Caki2 (cell line): ENCODE data around the gene POLR3E. TPM values are rescaled to one million over a fixed set of nuclear protein-coding genes. Genes with fewer than 3 reads are reported as not detected.
A peak's percentile ranks its signal among the peaks of the same experiment; 100 is the strongest.
"Not testable (repeated sequence)": the region's sequence is repeated elsewhere in the genome, so short reads cannot be mapped to it uniquely, and the experiment has no call there.

Source experiments
- DNase-seq: peaks from one replicate; pipeline ENCODE4 v3.0.0-alpha.2; 2015; ENCODE audit warnings: low read depth
- in situ Hi-C: cut with HindIII; loops from 2 replicates; pipeline ENCODE4 v1.10.0; 2016; ENCODE audit warnings: low sequenced_read_pairs, low pct_unique_long_range_greater_than_20kb, mixed read lengths
- total RNA-seq: library from RNA; depleted of rRNA; stranded (reverse); fragments of >200 nt; shearing (Covaris generic); gene quantifications from 2 replicates; pipeline ENCODE4 v1.2.3, GENCODE V29; 2014; ENCODE audit warnings: low replicate concordance

The POLR3E gene
- total RNA-seq, 1 experiment from 2014 or later = 47.5 TPM

DNA sequence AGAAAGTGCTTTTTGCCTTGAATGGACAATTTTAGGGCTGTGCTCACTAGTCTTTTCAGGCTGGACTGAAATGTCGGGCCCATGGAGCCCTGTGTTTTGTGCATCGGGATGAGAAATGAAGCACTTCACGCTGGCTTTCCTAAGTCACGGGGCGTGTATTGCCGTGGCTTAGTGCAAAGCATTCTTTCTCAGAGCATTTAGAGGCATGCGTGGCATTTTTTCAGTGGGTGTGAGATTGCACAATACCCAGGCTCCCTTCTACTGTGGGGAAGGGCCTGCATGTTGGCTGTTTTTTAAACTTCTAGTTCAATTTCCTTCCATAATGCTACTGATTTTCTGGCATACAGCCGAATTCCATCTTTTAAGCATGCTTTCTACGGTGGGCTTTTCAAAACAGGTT lies 12.6 kb upstream of the POLR3E start:
- no peak for DNase-seq
- in situ Hi-C loops = no loop called here

DNA sequence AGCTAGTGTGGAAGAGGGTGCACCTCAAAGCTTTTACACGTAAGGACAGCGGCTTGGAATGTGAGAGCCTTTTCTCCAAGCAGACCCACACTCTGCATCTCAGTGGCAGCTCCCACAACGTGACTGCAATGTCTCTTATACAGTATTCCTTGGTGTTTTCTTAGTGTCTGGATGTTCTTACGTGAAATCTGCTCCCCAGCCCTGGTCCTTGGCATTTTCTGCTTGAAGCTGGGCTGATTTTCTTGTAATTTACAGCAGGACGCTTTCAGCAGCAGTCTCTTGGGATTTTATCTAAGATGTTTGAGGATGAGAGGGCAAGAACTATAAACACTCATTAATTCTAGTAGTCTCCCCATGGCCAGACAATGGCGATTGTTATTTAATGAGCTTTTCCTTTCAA lies 12.1 kb upstream of the POLR3E start:
- no peak for DNase-seq
- in situ Hi-C loops = no loop called here

DNA sequence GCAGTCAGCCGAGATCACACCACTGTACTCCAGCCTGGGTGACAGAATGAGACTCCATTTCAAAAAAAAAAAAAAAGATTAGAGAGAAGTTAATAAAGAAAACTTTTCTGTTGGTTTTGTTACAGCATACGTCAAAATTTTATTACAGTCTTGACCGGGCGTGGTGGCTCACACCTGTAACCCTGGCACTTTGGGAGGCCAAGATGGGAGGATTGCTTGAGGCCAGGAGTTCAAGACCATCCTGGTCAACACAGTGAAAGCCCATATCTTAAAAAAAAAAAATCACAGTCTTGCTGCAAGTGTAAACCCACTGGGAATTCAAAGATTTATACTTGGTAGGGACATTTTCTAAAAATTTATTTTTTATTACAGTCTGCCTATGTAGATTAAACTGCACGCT lies 6.2 kb upstream of the POLR3E start:
- DNase-seq = no peak
- in situ Hi-C loops = no loop called here

DNA sequence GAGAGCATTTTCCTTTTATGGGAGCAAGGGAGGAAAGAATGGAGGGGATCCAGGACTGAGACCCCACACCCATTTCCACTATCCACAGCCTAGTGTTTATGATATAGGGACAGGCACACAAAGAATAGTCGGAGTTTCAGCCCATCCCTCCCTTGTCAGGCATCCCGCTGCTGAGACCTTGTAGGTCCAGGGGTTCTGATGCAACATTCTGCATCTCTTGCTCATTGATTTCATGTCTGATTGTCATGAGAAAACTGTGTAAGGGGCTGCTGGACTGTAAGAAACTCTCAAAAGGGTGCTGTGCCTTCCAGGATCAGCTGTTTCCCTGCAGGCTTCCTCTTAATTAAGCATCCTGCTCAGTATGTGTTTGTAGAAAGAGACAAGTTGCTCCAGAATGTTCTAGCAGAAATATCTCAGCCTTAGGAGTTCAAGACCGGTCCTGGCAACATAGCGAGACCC lies 5.3 kb upstream of the POLR3E start:
- in situ Hi-C loops = no loop called here
- DNase-seq = no peak

DNA sequence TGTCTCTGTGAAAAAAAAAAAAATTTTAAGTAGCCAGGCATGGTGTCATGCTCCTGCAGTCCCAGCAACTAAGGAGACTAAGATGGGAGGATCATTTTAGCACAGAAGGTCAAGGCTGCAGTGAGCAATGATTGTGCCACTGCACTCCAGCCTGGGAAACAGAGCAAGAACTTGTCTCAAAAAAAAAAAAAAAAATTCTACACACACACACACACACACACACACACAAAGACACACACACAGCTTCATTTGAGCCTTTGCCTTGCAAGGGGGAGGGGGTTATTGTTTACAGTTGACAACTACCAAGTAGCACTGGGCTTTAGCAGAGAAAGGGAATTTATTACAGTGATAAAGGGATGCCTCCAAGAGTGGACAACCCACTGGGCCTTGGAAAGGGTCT lies 4.9 kb upstream of the POLR3E start:
- no peak for DNase-seq
- in situ Hi-C loops = no loop called here

DNA sequence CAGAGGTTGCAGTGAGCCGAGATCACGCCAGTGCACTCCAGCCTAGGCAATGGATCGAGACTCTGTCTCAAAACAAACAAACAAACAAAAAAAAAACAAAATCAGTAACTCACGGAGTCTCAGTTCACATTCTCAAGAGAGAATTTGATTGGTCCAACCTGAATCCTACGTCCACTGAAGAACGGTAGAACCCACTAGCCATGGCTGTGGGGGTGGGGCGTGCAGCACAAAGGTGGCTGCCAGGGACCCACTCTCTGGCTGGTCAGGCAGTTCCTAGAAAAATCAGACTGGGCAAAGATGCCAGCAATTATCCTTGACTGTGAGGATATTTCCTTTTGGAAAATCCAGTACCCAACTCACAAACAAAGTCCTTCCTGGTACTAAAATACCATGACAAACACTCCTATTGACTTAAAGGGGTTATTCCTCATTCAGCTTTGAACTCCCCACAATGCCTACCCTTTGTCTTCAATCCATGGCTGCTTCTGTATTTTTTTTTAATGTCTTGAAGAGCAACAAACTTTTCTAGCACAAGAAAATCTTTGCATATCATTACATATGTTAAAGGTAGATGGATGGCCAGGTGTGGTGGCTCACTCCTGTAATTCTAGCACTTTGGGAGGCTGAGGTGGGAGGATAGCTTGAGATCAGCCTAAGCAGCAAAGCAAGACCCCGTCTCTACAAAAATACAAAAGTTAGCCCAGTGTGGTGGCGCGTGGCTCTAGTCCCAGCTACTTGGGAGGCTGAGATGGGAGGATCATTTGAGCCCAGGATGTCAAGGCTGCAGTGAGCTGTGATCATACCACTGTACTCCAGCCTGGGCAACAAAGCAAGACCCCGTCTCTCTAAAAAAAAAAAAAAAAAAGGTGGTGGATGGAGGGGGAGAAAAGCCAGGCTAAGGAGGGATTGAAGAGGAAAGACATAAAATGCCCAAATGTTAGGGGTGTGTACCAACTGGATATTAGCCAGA lies 3.8 kb upstream of the POLR3E start:
- in situ Hi-C loops = no loop called here
- no peak for DNase-seq

DNA sequence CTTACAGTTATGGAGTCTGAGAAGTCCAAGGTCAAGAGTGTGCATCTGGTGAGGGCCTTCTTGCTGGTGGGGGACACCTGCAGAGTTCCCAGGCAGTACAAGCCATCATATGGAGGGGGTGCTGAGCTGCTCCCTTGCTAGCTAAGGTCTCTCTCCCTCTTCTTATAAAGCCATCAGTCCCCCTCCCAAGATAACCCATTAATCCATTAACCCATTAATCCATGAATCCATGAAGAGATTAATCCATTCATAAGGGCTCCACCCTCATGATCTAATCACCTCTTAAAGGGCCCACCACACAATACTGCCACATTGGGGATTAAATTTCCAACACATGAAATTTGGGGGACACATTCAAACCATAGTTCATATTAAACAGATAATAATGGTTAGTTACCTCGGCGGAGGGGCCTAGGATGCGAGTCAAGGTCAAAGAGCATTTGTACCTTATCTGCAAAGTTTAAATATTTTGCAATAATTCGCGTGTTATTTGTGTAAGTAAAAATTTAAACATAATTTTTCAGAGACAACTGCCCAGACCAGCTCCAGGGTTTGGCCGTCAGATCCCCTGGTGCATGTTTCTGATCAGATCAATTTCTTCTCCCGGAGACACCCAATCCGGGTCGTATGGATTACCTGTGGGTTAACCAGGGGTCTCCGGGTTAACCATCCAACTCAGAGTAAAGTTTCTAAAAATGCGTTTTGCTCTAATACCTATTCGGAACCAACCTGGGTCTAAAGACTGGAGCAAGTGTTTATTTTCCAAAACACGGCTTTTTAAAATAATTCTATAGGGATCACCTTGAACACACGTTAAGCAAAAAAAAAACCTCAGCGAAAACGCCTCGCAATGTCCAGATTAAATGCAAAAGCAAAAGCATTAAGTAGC lies 740 bp upstream of the POLR3E start:
- in situ Hi-C loops = no loop called here
- DNase-seq = peak; percentile 41

DNA sequence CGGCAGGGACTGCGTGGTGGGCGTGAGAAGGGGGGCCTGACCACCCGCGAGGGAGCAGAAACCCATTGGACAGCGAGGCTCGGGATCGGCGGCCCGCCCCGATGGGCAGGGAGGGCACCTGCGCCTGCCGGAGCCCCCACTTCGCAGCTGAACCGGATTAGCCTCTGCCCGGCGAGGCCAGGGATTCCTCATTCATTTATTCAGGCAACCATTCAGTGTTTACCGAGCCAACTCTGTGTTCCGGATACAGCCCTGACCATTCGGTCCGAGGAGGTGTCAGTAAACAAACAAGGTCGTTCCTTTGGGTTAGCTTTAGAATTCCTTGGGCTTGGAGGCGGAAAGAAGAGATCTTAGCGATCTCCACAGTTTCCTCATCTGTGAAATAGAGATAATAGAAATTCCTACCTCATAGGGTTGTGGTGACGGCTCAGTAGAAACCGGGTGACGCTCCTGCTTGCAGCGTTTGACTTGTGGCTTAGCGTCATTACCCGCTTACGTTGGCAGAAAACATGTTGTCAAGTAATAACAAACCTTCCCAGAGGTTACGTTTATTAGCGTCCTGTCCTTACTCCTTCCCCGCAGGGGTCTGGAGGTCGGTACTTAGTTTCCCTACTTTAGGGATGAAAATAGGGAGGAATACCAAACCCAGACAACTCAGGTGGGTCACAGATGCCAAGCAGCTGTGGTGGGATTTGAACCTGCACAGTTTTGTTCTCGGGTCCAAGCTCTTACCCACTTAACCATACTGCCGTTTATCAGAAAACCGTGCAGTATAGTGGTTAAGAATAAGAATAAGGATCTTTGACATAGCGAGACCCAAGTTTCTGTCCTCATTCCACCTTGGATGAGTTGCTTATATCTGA lies 893 bp downstream of the POLR3E start:
- peak; percentile 96 for DNase-seq
- in situ Hi-C loops = no loop called here

DNA sequence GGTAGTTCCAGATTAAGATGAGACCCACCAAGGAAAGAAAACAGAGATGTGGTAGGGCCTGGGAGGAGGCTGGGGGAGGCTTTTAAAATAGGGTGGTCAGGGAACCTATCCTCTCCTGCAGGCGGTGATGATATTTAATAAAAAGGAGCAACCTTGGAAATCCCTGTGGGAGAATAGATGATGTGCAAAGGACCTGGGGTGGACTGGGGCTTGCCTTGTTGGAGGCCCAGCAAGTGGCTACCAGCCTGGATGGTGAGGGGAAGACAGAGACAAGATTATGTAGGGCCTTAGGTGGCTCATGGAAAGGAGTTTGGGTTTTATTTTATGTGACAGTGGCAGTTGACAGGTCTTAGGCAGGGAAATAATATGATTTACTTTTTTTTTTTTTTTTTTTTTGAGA lies 1.8 kb downstream of the POLR3E start:
- no peak for DNase-seq
- in situ Hi-C loops = no loop called here

DNA sequence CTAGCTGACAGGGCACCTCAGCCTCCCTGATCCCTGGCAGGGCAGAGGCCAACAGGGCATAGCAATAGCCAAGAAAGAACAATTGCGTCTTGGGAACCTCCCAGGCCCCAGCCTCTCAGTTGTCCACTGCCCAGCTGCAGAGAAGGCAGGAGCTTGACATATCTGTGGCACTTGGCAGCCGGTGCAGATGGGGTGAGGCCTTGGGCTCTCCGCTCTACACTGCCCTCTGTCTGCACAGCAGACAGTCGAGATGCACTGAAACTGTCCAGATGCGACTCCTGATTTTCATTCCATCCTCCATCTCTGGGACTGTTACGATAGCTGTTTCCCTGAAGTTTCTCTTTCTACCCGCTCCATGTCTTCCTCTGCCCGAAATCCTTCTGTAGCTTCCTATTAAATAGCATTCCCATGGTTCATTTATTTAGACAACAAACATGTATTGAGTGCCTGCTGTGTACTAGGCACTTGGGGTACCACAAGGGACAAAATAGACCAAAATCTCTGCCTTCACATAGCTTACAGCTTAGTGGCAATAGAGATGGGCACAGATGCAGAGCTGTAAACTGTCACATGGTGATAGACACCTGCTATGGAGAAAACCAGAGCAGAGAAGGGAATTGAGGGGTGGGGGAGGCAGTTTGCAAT lies 3.3 kb downstream of the POLR3E start:
- in situ Hi-C loops = no loop called here
- DNase-seq = peak; percentile 39

DNA sequence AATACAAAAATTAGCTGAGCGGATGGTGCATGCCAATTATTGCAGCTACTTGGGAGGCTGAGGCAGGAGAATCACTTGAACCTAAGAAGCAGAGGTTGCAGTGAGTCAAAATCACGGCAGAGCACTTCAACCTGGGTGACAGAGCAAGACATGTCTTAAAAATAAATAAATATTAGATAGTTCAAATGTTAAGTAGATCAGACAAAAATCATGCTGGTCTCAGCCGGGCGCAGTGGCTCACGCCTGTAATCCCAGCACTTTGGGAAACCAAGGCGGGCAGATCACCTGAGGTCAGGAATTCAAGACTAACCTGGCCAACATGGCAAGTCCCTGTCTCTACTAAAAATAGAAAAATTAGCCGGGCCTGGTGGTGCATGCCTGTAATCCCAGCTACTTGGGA lies 4.2 kb downstream of the POLR3E start:
- in situ Hi-C loops, DNase-seq: not testable (repeated sequence)

DNA sequence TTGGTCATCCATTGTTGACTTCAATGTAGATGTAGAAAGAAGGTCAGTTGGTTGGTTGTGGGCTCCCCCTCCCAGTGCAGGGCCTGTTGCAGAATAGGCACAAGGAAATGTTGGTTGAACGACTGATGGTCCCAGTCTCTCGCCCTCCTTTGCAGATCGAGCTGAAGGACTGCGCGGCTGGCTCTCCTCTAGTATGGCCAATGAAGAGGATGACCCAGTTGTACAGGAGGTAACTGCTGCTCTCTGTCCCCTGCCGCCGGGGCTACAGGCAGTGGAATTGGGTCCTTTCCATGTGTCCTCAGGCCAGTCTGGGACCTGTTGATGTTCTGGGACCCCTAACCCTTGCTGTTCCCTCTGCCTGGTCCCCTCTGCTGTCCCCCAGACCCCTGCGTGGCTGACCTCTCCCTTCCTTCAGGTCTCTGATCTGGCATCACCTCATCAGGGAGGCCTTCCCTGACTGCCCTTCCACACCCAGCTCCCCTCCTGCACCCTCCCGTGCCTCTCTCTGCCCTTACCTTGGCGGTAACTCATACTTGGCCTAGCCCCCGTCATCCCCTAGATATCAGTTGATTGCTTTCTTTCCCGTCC lies 5.7 kb downstream of the POLR3E start:
- no peak for DNase-seq
- in situ Hi-C loops = no loop called here

DNA sequence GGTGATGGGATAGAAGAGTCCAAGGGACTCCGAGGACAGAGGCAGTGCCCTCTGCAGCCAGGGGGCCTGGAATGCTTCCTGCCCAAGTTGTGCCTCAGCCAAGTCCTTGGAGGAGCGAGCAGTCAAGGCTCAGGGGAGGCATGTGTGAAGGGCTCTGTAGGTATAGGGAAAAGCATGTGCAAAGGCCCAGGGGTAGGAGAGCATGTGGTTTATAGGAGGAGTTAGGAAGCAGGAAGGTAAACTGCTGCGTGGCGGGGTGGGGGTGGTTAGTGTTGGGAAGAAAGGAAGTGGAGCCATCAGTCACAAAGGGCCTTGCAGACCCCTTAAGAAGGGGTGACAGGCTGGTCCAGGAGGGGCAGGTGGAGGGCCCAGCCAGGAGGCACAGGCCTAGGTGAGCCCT lies 7.2 kb downstream of the POLR3E start:
- DNase-seq = no peak
- in situ Hi-C loops = no loop called here

DNA sequence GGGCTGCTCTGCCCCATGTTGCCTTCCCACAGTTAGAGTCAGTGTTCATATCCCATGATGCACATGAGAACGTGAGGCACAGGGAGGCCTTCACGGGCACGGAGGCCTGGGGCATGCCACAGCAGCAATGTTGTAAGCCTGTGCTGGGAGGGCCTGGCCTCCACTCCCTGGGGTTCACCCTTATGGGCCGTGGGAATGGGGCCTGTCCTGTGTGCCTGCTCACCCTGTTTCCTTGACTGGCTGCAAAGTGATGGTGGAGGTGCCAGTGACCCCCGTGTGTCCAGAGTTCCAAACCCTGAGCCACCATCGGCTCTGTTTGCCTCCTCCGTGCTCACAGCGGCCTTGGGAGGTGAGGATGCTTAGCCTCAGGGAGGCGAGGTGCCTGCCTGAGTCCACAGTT lies 9.6 kb downstream of the POLR3E start:
- no peak for DNase-seq
- in situ Hi-C loops = no loop called here

DNA sequence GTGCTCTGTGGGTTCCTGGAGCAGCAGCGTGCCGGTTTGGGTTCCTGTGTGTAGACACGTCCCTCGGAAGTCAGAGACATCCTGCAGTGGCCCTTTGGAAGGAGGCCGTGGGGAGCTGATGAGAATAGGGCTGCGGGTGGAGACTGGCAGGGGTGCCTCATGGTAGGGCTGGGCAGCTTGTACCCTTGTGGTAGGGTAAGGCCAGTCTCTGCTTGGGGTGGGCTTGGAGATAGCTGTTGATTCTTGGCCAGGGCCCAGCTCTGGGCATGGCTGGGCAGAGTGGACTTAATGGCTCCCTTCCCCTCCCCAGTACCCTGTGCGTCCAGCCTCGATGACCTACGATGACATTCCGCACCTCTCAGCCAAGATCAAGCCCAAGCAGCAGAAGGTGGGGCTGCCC lies 10.6 kb downstream of the POLR3E start:
- no peak for DNase-seq
- in situ Hi-C loops = no loop called here

DNA sequence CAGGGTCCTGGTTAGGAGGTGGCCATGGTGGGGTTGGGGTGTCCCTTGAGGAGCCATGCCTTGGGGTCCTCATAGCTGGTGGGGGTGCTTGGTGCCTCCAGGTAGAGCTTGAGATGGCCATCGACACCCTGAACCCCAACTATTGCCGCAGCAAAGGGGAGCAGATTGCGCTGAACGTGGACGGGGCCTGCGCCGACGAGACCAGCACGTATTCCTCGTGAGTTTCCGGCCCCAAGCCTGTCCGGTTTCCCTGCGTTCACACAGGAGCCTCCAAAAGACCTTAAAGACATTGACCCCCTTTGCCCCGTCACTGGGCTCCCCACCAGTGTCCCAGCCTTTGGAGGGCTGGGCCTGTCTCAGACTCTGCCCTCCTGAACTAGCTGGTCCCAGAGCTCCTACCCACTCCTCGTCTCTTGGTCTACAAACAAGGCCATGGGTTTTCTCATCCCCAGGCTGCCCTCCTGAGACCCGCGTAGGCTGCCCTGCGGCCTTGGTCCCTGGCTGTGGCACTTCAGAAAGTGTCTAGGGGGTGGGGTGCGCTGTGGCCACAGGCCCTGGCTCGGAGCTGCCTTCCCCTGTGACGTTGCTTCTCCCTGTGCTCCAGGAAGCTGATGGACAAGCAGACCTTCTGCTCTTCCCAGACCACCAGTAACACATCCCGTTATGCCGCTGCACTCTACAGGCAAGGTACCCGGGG lies 11.8 kb downstream of the POLR3E start:
- DNase-seq = no peak
- in situ Hi-C loops = no loop called here

DNA sequence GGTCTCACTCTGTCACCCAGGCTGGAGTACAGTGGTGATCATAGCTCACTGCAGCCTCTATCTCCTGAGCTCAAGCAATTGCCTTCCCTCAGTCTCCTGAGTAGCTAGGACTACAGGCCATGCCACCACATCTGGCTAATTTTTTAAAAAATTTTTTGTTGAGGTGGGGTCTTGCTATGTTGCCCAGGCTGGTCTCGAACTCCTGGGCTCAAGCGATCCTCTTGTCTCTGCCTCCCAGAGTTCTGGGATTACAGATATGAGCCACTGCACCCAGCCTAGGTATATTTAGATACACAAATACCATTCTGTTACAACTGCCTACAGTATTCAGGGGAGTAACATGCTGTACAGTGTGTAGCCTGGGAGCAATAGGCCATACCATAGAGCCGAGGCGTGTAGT lies 14.3 kb downstream of the POLR3E start:
- in situ Hi-C loops = no loop called here
- DNase-seq = no peak
